ENCODE data around the gene SLC22A23. TPM values are rescaled to one million over a fixed set of nuclear protein-coding genes. Genes with fewer than 3 reads are reported as not detected.
"Not testable (repeated sequence)": the region's sequence is repeated elsewhere in the genome, so short reads cannot be mapped to it uniquely, and the experiment has no call there.

The SLC22A23 gene
- total RNA-seq, 1 donor from 2014 or later: 5.4 TPM

GRCh38 chr6:3397229-3398164 is 59.4 kb downstream of the SLC22A23 start:
- no peak for DNase-seq
- intact Hi-C loops (cut with DNase I): no loop called here
- no peak for ATAC-seq (ENCODE audit: poor library complexity)

GRCh38 chr6:3396503-3397180 is 60.2 kb downstream of the SLC22A23 start:
- DNase-seq (no peak), ATAC-seq (ENCODE audit: poor library complexity) (no peak)
- intact Hi-C loops (cut with DNase I): no loop called here

DNA sequence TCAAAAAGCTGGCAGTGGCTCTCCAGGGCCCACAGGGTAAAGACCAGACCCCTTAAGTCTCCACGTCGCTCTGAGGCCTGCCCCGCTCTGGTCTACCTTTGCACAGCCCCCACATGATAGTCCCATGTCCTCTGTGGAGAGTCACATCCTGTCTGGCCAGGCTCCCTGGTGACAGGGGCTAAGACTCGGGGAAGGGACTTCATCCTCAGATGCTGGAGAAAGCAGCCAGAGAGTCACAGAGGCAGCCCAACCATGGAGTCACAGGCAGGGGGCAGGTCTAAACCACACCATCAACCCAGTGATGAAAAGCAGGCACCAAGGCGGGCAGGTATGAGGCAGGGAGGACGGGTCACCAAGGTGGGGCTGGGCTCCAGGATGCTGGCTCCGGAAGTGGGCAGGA is 62.2 kb downstream of the SLC22A23 start:
- no peak for DNase-seq
- intact Hi-C loops (cut with DNase I): no loop called here
- ATAC-seq (ENCODE audit: poor library complexity): no peak

GRCh38 chr6:3393836-3394202 is 63.0 kb downstream of the SLC22A23 start:
- intact Hi-C loops (cut with DNase I): no loop called here
- DNase-seq (no peak), ATAC-seq (ENCODE audit: poor library complexity) (no peak)

- ATAC-seq (ENCODE audit: poor library complexity) (no peak), DNase-seq (no peak)
- intact Hi-C loops (cut with DNase I): no loop called here
Observed at GRCh38 chr6:3392930-3393835, 63.7 kb downstream of the SLC22A23 start.

- DNase-seq: no peak
- intact Hi-C loops (cut with DNase I): no loop called here
Observed at GRCh38 chr6:3391902-3392458, 64.9 kb downstream of the SLC22A23 start.

GRCh38 chr6:3390698-3391097 is 66.2 kb downstream of the SLC22A23 start:
- DNase-seq: peak; percentile 78
- peak; percentile 57 for ATAC-seq (ENCODE audit: poor library complexity)
- intact Hi-C loops (cut with DNase I): no loop called here

More at GRCh38 chr6:3391902-3392458, 64.9 kb downstream of the SLC22A23 start:
- ATAC-seq (ENCODE audit: poor library complexity): no peak

DNA sequence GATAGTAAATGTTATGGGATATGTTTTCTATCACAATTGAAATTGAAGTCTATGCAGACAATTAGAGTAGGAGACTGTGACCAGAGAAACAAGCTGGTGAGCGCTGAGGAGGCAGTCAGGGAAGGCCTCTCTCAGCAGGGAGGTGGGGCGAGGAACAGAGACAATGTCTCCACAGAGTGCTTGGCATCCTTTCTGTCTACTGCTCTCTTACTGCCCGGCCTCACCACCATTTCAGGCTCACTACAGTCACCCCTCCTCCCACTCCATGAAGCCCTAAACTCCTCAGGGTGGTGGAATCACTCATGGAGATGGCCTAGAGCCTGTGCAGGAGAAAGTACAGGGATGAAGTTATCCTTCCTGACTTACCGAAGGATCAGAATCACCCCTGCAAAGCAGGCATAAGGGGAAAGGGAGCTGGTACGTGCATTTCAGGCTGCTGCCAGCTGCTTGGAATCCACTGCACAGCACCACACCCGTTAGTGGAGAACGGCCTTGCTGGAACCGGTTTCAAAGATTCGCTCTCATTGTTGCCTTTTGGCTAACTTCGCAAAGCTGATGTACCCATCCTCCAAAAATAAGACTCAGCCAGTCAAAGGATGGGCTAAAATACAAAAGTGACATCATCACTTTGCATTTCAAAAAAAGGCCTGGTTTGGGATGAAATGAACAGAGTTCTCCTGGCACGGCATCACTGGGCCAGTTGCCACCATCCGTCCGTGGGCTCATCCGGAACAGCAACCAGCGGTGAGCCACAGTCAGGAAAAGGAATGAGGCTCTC is 67.3 kb downstream of the SLC22A23 start:
- DNase-seq (peak; percentile 70), ATAC-seq (ENCODE audit: poor library complexity) (peak; percentile 35)
- intact Hi-C loops (cut with DNase I): no loop called here

DNA sequence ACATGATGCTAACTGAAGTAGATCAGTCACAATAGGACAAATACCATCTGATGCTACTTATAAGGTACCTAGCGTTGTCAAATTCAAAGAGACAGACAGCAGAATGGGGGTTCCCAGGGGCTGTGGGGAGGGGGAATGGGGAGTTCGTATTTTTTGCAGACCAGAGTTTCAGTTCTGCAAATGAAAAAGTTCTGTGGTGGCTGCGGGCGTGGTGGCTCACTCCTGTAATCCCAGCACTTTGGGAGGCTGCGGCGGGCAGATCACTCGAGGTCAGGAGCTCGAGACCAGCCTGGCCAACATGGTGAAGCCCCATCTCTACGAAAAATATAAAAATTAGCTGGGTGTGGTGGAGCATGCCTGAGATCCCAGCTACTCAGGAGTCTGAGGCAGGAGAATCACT is 68.1 kb downstream of the SLC22A23 start:
- ATAC-seq (ENCODE audit: poor library complexity) (no peak), DNase-seq (no peak)
- intact Hi-C loops (cut with DNase I): no loop called here

DNA sequence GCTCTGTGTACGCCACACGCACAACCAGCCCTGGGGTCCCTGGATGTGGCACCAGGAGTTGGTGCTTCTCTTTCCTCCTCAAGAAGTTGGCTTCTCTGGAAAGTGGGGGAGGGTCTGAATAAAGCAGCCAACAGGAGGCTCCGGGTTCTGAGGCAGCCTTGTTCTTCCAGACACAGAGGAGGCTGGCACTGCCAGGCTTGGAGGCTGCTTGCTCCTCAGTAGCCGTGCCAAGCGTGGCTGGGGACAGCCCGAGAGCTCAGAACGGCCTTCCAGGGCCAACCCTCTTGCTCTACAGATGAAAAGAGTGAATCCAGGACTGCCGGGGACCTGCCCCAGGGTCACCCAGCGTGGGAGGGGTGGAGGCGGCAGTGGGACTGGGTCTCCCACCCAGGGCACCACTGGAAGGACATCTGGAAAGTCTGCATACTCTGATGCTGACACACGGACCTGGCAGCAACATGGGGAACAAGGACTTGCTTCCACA is 70.4 kb downstream of the SLC22A23 start:
- intact Hi-C loops (cut with DNase I): no loop called here
- no peak for ATAC-seq (ENCODE audit: poor library complexity)
- peak; percentile 47 for DNase-seq

- peak; percentile 65 for DNase-seq
- peak; percentile 28 for ATAC-seq (ENCODE audit: poor library complexity)
- intact Hi-C loops (cut with DNase I): no loop called here
Observed at GRCh38 chr6:3385660-3386151, 71.1 kb downstream of the SLC22A23 start.

DNA sequence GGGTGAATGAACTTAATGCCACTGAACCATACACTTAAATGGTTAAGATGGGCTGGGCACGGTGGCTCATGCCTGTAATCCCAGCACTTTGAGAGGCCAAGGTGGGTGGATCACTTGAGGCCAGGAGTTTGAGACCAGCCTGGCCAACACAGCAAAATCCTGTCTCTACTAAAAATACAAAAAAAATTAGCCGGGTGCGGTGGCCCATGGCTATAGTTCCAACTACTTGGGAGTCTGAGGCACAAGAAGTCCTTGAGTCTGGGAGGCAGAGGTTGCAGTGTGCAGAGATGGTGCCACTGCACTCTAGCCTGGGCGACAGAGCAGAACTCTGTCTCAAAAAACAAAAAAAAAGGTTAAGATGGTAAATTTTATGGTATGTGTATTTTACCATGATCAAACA is 71.7 kb downstream of the SLC22A23 start:
- ATAC-seq (ENCODE audit: poor library complexity); intact Hi-C loops (cut with DNase I); DNase-seq: not testable (repeated sequence)

DNA sequence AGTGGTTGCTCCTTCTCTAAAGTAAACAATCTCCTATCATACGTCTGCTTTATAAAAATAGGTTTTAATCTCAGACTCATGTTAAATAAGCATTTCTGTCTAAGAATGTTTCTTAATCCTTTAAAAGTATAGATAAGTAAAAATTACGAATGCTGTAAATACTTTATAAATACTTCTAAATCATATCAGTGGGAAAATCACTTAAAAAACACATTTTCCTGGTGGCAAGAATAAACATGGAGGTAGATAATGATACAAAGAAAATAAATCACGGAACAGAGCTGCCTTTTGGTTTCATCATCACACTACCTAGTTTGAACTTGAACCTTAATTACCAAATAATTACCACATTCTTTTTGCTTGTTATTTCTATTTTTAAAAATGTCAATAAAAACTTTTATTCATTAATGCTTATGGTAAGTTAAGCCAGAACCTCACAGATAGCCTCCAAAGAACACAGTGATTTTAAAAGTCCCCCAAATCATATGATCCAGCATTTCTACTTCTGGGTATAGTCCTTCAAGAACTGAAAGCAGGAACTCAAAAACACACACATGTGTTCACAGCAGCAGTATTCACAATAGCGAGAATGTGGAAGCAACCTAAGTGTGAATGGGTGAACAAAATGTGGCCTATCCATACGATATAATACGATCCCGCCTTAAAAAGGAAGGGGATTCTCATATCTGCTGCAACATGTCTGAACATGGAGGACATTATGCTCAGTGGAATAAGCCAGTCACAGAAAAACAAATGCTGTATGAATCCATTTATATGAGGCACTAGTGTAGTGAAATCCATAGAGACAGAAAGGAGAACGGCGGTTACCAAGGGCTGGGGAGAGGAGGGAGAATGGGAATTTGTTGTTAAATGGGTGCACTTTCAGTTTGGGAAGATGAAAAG is 72.4 kb downstream of the SLC22A23 start:
- peak; percentile 29 for ATAC-seq (ENCODE audit: poor library complexity)
- intact Hi-C loops (cut with DNase I): no loop called here
- no peak for DNase-seq

DNA sequence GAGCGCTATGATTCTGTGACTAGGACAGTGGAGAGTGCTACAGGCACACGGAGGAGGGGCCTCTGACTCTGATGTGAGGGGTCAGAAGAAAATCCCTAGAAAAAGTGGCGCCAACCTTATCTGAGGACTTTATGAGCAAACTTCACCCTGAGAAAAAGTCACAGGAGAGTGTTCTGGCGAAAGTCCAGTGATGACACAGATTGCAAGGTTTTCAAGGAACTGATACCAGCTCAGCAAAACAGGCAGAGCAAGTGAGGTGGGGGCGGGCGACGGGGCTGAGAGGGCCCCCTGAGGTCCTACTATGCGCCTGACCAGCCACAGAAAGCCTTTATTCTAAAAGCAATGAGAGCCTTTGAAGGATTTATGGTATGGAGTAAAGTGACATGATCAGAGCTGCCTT is 73.3 kb downstream of the SLC22A23 start:
- intact Hi-C loops (cut with DNase I): no loop called here
- DNase-seq: no peak

GRCh38 chr6:3382326-3383279 is 74.2 kb downstream of the SLC22A23 start:
- no peak for ATAC-seq (ENCODE audit: poor library complexity)
- DNase-seq: no peak
- intact Hi-C loops (cut with DNase I): no loop called here

More for the DNA sequence above, 73.3 kb downstream of the SLC22A23 start:
- peak; percentile 16 for ATAC-seq (ENCODE audit: poor library complexity)

Measured in Right ventricle myocardium superior (tissue), 1 donor.